CD4-positive, alpha-beta T cell treated with Interleukin-10 for 1 hour (primary cell): ENCODE results near the gene GPSM3.
"Not testable (repeated sequence)": the region's sequence is repeated elsewhere in the genome, so short reads cannot be mapped to it uniquely, and the experiment has no call there.

ENCODE experiments used
- DNase-seq: peaks from one replicate; pipeline ENCODE4 v3.0.0-alpha.2; 2020

Gene GPSM3

DNA sequence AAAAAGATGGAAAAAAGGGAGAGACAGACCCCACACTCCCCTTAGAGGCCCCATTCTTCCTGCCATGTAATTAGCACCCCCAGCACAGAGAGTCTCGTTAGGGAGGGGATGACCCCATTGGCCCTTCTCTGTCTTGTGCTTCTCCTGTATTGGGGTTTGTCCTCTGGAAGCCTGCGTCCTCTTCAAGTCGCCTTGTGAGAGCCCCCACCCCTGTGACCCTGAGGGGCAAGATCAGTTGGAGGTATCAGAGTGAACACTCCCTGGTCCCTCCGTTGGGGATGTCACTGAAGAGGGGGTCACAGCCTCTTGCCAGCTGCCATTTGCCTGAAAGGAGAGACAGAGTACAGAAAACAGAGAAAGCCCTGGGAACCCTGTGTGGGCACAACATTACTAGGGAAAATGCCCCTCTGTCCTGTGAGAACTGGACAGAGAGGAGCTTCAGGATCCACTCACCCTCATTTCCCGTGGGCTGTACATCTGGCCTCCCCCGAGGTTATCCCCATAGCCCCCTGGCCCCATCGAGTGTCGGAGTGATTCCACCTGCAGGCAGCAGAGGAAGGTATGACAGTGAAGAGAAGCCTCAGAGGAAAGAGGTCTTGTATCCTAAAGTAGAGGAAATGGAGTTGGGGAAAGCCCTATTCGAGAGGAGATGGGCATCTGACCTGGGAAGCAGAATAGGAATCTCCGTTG lies 6.1 kb downstream of the GPSM3 start:
- DNase-seq = not testable (repeated sequence)

DNA sequence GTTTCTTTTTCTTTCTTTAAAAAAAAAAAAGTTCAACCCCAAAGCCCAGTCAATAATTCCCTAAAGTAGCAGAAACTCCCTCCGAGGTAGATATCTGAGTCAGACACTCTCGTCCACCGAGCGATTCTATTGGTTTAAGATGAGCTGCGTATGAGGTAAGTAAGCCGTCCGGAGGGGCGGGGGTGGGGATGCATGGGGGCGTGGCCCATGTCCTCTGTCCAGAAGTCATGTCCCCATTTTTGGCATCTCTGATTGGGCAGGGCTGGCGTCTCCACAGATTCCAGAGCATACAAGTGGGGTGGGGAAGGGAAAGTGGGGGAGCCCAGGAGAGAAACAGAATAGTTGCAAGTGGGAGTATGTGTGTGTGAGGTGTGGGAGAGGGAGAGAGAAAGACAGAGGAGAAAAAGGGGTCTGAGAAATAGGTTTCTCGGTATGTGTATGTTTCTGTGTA lies 6.7 kb downstream of the GPSM3 start:
- DNase-seq = peak; percentile 78

DNA sequence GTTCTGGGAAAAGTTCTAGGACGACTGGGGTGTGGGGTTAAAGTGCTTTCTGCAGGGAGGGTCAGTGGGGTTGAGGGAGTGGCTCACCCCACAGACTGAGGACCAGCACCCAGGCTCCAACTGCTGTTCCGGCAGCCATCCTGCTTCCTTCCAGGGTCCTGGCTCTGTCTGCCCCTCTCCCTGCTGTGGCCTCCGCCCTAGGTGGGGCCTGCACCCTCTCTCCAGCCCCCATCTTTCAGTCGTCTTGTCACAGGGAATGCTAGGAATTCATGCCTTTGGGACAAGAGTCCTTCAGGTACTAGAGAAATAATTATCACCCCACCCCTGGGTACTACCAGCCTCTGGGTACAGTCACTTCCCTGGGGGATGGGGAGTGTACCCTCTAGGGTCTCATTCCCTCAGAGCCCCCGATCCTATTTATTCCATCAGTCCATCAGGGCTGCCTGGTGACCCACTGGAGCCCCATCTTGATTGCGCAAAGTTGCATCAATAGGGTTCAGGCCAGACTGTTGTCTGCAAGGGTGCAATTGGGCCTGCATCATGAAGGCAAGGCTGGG lies 8.3 kb downstream of the GPSM3 start, which contains the start of gene AGER:
Gene AGER, minus strand, starts transcription at position 170 of the 557 bp plus-strand sequence. Its CDS starts 31 bp downstream, at position 139.
- no peak for DNase-seq

DNA sequence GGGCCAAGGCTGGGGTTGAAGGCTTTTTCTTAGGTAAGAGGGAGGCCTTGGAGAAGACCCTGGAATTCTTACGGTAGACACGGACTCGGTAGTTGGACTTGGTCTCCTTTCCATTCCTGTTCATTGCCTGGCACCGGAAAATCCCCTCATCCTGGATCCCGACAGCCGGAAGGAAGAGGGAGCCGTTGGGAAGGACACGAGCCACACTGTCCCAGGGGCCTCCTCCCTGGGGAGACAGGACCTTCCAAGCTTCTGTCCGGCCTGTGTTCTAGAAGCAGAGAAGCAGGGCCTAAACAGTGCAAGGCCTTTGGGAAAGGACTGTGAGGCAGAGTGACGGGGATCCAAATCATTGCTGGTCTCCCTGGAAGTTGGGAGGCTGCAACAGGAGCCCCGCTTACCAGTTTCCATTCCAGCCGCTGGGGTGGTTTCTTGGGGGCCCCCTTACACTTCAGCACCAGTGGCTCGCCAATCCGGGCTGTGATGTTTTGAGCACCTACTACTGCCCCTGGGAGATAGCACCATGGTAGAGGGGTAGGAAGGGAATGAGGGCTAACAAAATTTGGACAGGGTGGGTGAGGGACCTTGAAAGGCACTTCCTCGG lies 8.9 kb downstream of the GPSM3 start:
- DNase-seq = no peak

DNA sequence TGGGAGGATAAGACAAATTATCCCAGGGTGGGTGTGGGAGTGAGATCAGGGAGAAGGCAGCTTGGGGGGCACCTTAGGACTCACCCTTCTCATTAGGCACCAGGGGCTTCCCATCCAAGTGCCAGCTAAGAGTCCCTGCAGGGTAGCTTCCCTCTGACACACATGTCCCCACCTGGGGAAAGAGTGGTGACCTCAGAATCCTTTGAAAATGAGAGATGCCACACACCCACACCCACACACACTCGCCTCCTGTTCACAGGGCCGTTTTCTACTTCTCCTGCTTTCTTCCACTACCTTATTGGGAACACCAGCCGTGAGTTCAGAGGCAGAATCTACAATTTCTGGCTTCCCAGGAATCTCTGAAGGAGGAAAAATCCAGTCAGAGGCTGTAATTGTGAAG lies 9.4 kb downstream of the GPSM3 start:
- DNase-seq = no peak

DNA sequence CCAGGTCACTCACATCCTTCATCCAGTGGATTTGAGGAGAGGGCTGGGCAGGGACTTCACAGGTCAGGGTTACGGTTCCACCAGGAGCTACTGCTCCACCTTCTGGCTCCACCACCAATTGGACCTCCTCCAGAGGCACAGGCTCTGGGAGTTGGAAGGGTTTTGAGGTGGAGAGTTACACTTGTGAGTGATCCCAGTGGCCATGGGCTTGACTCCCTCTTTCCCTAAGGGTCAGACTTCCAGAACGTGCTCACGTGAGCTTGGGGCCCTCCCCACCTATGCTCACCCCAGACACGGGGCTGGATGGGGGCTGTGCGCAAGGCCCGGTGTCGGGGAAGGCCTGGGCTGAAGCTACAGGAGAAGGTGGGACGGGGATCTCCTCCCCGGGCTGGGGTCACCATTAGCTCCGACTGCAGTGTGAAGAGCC lies 9.9 kb downstream of the GPSM3 start:
- DNase-seq = no peak

DNA sequence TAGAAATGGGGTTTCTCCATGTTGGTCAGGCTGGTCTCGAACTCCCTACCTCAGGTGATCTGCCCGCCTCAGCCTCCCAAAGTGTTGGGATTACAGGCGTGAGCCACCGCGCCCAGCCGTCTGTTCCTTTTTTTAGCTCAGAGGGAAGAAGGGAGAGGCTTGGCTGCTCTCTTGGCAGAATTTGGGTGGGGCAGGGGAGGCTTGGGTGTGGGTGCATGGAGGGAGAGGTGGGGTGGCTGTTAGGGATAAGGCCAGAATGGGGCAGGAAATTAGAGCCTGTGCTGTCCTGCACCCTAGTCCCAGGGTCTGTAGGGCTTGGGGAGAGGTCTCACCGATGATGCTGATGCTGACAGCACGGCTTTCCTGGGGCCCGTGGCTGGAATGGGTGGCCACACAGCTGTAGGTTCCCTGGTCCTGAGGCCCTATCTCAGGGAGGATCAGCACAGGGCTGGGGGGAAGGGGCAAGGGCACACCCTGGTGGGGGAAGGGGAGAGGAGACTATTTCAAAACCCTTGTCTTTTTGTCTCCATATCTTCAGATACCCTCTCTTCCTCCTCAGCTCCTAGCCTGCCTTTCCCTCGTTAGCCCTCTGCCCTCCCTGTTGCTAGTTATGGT lies 10.4 kb downstream of the GPSM3 start:
- no peak for DNase-seq

DNA sequence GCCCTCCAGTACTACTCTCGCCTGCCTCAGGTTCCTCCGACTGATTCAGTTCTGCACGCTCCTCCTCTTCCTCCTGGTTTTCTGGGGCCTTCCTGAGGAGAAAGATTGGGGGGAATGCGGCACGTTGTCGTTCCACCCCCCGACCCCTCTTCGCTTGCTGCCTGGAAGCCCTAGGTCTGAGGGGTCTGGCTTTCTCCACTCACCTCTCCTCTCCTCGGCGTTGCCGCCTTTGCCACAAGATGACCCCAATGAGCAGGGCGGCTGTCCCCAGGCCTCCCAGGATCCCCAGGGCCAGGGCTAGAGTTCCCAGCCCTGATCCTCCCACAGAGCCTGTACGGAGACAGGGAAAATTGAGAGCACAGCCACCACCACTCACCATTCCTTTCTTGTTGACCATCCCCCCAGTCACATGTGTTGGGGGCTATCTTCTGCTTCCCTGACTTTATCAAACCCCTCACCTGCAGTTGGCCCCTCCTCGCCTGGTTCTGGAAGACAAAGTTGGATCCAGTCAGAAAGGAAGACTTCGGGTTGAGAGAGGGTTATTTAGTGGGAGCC lies 11.2 kb downstream of the GPSM3 start:
- no peak for DNase-seq

DNA sequence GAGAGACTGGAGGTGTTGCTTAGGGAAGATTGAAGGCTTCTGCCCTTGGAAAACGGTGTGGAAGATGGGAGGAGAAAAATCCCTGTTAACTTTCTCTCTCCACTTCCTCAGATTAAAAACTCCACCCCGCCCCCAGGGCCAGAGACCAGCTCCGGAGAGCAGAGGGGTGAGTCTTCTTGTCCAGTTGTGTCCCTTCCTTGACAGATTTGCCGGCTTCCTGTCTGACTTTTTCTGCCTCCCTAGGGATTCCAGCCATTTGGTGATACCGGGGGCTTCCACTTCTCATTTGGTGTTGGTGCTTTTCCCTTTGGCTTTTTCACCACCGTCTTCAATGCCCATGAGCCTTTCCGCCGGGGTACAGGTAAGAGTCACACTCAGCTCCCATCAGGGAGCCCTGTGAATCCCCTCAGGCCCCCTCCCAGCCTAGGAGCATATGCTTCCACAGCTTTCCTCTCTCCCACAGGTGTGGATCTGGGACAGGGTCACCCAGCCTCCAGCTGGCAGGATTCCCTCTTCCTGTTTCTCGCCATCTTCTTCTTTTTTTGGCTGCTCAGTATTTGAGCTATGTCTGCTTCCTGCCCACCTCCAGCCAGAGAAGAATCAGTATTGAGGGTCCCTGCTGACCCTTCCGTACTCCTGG lies 12.6 kb downstream of the GPSM3 start:
- DNase-seq = no peak

DNA sequence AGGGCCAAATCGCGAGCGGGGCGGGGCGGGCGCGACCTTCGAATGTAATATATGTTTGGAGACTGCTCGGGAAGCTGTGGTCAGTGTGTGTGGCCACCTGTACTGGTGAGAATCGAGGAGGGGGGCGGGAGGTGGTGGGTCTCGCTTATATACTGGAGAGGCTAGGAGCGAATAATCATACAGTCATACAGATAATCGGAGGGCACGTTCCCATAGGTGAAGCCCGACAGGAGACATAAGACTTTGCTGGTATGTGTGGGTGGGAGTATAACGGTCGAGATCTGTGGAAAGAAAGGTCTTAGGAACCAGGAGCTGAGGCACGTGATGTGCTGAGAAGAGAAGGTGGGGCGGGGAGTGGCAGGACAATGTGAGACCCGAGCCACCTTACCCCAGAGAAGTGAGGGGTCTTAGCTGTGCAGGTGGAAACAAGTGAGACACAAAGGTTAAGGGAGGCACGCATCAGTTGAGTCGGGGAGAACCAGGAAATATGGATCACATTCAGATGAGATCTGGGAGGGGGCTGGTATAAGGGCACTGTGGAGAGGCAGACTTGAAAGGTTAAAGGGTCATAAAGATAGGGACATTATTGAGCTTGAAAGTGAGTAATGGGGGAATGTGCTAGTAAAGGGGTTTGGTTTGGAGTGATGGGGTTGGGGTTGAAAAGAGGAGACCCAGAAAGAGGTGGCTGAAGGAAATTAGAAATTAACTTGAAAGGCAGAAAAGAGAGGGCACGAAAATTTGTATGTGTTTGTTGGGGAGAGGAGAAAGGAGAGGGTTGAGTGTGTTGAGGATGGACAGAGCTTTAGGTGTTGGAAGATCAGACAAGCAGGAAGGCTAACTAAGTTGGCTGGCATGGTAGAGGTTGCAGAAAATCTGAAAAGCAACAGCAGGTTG lies 13.6 kb downstream of the GPSM3 start:
- DNase-seq = no peak

DNA sequence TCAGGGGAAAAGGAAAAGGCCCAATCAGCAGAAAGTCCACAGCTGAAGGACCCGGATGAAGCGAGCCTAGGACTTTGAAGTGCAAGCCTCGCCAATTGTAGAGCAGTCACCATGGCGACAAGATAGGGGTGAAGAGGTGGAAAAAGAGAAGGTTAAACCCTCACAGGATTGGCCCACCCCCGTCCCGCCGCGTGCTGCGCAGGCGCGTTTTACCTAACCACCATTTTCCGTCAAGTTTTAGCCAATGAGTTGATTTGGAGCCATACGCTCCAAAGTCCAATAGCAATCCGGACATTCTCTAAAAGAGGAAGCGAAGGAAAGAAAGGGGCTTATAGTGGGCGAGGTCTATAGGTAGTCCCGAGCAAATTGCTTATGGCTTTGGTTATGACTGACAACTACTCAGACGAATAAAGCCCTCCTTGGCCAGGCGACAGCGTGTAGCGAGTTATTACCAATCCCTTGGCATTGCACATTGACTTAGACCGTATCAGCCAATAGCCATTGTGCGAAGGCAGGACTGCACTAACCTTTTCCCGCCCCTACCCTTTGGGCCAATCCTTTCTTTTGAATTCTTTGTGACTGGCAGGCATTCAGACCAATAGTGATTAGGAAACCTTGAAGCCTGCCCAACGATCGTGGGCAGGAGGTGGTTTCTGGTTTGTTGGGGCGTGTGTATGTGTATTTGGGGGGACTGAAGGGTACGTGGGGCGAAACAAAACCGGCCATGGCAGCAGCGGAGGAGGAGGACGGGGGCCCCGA lies 14.5 kb downstream of the GPSM3 start, which contains the start of gene RNF5:
Gene RNF5, plus strand, starts transcription at position 618 of the 759 bp plus-strand sequence. Its CDS starts 107 bp downstream, at position 725.
- peak; percentile 99 for DNase-seq

DNA sequence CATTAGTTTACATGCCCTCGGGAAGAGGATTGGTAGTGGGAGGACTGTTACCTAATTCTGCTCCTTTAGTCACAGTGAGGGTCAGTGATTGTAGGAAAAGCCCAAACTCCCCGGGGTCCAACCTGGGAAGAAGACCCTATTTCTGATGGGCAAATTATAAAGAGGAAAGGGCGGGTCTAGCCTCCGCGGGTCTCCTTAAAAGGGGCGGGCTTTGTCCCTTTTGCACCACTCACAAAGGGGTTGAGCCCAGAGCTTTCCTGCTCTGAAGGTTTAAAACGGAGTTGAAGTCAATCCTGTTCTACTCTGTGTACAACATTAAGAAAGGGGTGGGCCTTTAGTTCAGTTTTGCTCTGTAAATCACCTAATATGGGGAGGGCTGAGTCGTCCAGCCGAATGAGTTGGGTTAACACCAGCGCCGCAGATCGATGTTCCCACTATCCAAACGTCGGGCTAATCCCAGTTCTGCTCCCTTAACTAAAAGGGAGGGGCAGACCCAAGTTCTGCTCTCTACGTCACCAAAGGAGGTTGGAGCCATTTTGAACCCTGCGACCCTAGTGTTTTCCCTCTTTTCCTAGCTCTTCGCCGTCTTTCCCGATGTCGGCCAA lies 15.2 kb downstream of the GPSM3 start:
- peak; percentile 70 for DNase-seq

DNA sequence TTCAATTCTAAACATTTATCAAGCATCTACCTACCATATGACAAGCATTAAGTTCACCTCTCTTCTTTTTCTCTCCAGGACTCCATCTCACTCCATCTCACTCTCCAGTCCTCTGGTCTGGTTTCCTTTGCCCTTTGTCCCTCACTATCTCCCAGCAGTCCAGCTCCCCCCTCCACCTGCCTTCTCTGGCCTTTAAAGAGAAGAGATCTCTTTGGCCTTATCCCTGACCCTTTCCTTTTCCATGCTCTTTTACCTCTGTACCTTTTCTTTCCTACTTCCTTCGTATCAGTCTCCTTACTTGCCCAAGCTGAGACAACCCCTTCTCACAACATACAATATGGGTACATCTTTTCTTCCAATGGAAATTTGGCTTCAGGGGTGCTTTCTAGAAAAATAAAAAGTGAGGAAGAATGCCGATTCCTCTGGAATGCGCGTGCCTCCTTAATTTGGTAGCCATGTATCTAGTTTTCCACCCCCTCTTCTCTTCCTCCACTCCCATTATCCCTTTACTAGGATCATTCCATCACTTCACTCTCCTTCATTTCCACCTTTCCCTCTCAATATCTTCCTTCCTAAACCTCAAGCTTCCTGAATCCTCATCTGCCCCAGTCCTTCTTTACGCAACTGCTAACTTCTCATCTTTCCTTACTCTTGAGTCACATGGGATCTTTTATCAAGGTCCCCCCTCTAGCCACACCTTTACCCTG lies 15.8 kb downstream of the GPSM3 start:
- DNase-seq = no peak

DNA sequence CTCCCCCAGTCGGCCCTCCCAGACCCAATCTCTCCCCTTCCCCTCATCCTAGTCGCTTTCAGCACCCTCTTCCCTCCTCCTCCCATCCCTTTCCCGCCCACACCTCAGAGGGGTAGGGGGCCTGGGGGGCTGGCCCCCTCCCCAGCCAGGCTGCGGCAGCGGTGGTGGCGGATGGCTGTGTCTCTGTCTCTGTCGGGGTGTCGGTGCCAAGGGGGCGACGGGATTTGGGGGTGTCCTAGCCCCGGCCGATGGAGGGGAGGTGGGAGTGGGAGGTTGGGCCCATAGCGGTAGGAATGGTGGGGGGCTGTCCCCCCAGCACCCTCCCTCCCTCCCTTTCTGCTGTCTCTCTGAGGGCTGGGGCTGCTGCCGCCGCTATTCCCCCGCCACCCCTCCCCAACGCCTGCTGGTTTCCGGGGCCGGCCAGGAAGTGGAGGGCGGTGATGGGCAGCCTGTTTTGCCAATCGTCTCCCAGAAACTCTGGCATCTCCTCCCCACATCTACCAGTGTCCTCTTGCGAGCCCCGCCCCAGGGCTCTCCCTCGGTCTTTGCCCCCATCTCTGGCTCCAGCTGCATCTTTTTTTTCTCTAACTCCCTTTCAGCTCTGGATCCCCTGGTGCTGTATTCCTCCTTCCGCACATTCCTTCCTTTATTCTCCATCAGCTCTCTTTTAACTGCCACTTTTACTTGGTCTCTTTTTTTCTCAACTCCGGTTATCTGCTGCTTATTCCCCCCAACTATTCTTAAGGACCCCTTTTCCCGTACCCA lies 16.6 kb downstream of the GPSM3 start, which contains the start of gene AGPAT1:
Gene AGPAT1, minus strand, starts transcription at position 374 of the 765 bp plus-strand sequence. CDS start 4,588 bp downstream, outside the sequence.
- DNase-seq = peak; percentile 97

DNA sequence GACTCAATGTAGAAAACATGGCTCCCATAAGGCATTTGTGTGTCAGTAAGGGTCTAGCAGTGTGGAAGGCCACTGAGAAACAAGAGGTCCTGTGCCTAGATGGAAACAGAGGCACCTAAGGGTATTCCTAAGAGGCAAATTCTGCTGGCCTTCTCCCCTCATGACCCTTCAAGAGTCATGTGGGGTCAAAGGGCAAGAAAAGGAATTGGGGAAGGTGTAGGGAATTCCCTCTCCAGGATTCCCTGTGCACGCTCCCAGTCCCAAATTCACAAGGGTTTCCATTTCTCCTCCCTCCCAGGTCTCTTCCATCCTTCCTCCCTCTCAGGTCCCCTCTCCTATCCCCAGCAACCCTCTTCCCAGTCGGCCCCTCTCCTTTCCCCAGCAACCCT lies 17.1 kb downstream of the GPSM3 start:
- no peak for DNase-seq

DNA sequence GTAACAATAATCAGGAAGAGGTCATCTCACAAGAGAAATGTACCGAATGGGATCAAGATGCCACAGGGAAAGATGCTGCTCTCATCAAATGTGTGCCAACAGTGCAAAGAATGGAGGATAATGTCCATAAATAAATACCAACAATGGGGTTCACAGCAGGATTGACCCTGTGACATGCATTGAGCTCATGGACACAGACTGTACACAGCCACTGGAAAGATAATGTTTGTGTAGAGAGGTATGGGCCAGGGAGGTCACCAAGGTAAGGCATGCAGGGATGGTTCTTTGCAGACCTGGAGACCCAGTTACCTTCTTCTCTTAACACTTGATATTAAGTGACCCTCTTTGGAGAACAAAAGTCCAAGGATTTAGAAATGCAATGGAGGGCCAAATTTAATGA lies 18.0 kb downstream of the GPSM3 start:
- DNase-seq = no peak

DNA sequence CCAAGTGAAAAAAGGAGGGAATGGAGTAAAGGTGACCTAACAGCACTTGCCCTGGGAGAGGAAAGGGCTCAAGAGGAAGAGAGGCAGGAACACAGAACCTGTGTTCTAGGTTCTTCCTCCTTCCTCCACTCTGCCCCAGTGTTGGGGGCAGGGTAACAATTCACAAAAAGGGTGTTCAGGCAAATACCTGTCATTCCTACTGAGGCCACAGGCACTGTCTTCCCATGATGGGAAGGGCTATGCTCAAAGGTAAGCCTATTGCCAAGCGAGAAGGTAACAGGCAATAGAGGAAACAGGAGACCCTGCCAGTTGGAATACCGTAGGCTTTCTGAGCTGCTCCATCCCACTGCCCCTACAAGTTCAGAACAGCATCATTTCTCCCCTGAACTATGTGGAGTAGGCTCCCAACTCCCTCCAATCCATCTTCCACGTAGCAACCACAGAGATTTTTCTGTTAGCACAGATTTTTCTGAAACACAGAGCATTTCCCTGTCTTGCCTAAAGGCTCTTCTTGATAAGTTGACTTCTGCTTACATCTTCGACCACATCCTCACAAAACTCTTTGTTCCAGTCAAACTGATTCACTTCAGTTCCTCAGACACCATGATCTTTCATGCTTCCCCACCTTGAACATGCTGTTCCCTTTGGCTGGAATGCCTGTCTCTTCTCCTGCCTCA lies 19.3 kb downstream of the GPSM3 start:
- DNase-seq = no peak

DNA sequence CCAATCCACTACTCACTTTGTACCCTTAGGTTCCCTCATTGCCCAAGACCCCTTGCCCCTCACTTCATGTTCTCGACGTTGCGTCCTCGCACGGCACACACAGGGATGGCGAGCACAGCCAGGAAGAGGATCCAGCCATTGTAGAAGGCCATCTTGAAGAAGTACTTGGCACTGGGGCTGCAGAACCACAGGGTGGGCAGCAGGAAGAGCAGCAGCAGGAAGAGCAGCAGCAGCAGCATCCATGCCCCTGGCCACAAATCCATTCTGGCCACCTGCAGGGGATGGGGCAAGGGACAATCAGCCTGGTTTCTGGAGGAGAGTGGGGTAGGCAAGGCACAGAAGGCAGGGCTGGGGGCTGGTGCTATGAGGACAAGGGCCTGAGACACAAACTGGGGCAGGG lies 21.2 kb downstream of the GPSM3 start:
- no peak for DNase-seq
